Measurements from ENCODE around the gene CAPN15. TPM values are rescaled to one million over a fixed set of nuclear protein-coding genes. Genes with fewer than 3 reads are reported as not detected.

CAPN15 gene
- polyA plus RNA-seq, 1 of the 3 experiments (the other 2 are of a cell fraction): 22.9 TPM

GRCh38 chr16:515175-515938 is 12.2 kb upstream of the CAPN15 start (continued):
- TF ChIP-seq IRF3 (IDR thresholded peaks at IDR 0.05; ENCODE audit: low read depth, low read length) (no peak), FOXJ3 (CRISPR knock-in tag; IDR thresholded peaks at IDR 0.05) (no peak), REST (IDR thresholded peaks at IDR 0.05; ENCODE audit: low read depth, low read length) (no peak), ZBTB33 (IDR thresholded peaks at IDR 0.05; ENCODE audit: borderline replicate concordance, low read depth) (no peak)

- no peaks in the 10 kb centered on the region for H4K20me1 ChIP-seq (ENCODE audit: insufficient read depth)
- no peak overlapping the region for H3K27ac ChIP-seq (ENCODE audit: low read depth in 2 of 2, low read length in 1 of 2)
- H3K36me3 ChIP-seq (replicated peaks in 1 of 2; ENCODE audit: control insufficient read depth in 1 of 2, insufficient read depth in 2 of 2, low read length in 1 of 2): peaks cover 0 to 32% of the 10 kb centered on the region in 2 experiments
- no peaks in the 10 kb centered on the region for H3K27me3 ChIP-seq (ENCODE audit: insufficient read depth)
- DNase-seq: no peak
- H3K79me2 ChIP-seq (ENCODE audit: insufficient read depth): no peaks in the 10 kb centered on the region
- H2AFZ ChIP-seq (ENCODE audit: low read depth): no peak overlapping the region
- ChIA-PET CTCF (no interaction called here), POLR2A (no interaction called here)
- no peaks in the 10 kb centered on the region for H3K4me1 ChIP-seq (ENCODE audit: control insufficient read depth in 1 of 2, insufficient read depth in 2 of 2, low read depth in 1 of 2, low read length in 1 of 2)
- 93% methylated on average over 5 of the region's 11 CpGs for WGBS (ENCODE audit: low lambda C conversion rate)
- H3K9me2 ChIP-seq: no peaks in the 10 kb centered on the region
- H3K9me3 ChIP-seq: no peaks in the 10 kb centered on the region
- no peak overlapping the region for H3K4me2 ChIP-seq
- H3K4me3 ChIP-seq (ENCODE audit: low read depth in 2 of 2, low read length in 1 of 2): no peak overlapping the region
- H3F3A ChIP-seq (replicated peaks; ENCODE audit: insufficient read depth): no peaks in the 10 kb centered on the region
- H3K9ac ChIP-seq: no peak overlapping the region
- TF ChIP-seq RXRA (IDR thresholded peaks at IDR 0.05; ENCODE audit: borderline replicate concordance, low read depth): no peak
- no peak for TF ChIP-seq IRF3 (IDR thresholded peaks at IDR 0.05; ENCODE audit: low read depth, low read length)
- no peak for TF ChIP-seq GATA2 (CRISPR knock-in tag; IDR thresholded peaks at IDR 0.05)
- TF ChIP-seq NFIC (IDR thresholded peaks at IDR 0.05; ENCODE audit: borderline replicate concordance): no peak
- no peak for TF ChIP-seq MXI1 (IDR thresholded peaks at IDR 0.05; ENCODE audit: low read depth, low read length)
- TF ChIP-seq RFX5 (IDR thresholded peaks at IDR 0.05; ENCODE audit: low read length): no peak
- TF ChIP-seq PBX3 (IDR thresholded peaks at IDR 0.05): no peak
- no peak for TF ChIP-seq MEF2A (IDR thresholded peaks at IDR 0.05; ENCODE audit: borderline replicate concordance, low read depth)
- TF ChIP-seq SMC3 (IDR thresholded peaks at IDR 0.05; ENCODE audit: low read depth, low read length): no peak
- no peak for TF ChIP-seq TCF12 (IDR thresholded peaks at IDR 0.05)
- no peak for TF ChIP-seq FOXJ3 (CRISPR knock-in tag; IDR thresholded peaks at IDR 0.05)
- no peak for TF ChIP-seq EP300 (IDR thresholded peaks at IDR 0.05; ENCODE audit: borderline replicate concordance in 1 of 2, low read depth in 1 of 2, low read length in 1 of 2)
- TF ChIP-seq USF2 (IDR thresholded peaks at IDR 0.05; ENCODE audit: borderline replicate concordance, low read depth, low read length): no peak
- no peak for TF ChIP-seq ZBTB33 (IDR thresholded peaks at IDR 0.05; ENCODE audit: borderline replicate concordance, low read depth)
Measured at GRCh38 chr16:515939-516226, 11.6 kb upstream of the CAPN15 start.

Data from SK-N-SH (cell line).